VCaP (cell line): Measurements from ENCODE around the gene VILL.
"Not testable (repeated sequence)": the region's sequence is repeated elsewhere in the genome, so short reads cannot be mapped to it uniquely, and the experiment has no call there.

ENCODE experiments used
- H3K27ac ChIP-seq: fragments of 450-650 bp; 2 replicates; pipeline ENCODE4 v1.5.1; 2017
- CTCF ChIP-seq: fragments of 450-650 bp; conservative IDR thresholded peaks from 2 replicates; pipeline ENCODE4 v1.5.1; 2017; ENCODE audit warnings: mild to moderate bottlenecking, moderate library complexity

VILL gene

GRCh38 chr3:38030126-38031021 lies 39.8 kb downstream of the VILL start:
- no peak for TF ChIP-seq CTCF
- H3K27ac ChIP-seq = no peak overlapping the region

GRCh38 chr3:38031022-38031994 lies 40.7 kb downstream of the VILL start:
- TF ChIP-seq CTCF = no peak
- no peak overlapping the region for H3K27ac ChIP-seq

- TF ChIP-seq CTCF = no peak
- no peak overlapping the region for H3K27ac ChIP-seq
Measured at GRCh38 chr3:38032328-38032865, 41.8 kb downstream of the VILL start.

- not testable (repeated sequence) for H3K27ac ChIP-seq
Measured at GRCh38 chr3:38033586-38033985, 43.0 kb downstream of the VILL start.

- not testable (repeated sequence) for H3K27ac ChIP-seq
Measured at GRCh38 chr3:38034335-38034734, 43.7 kb downstream of the VILL start.

GRCh38 chr3:38036286-38036685 lies 45.7 kb downstream of the VILL start:
- no peak for TF ChIP-seq CTCF
- H3K27ac ChIP-seq = no peak overlapping the region

GRCh38 chr3:38036906-38037305 lies 46.3 kb downstream of the VILL start:
- no peak overlapping the region for H3K27ac ChIP-seq
- no peak for TF ChIP-seq CTCF

GRCh38 chr3:38038447-38038911 lies 47.9 kb downstream of the VILL start:
- no peak overlapping the region for H3K27ac ChIP-seq
- no peak for TF ChIP-seq CTCF
